Measurements from ENCODE around the gene DPEP1.
A peak's percentile ranks its signal among the peaks of the same experiment; 100 is the strongest.

DPEP1 gene

DNA sequence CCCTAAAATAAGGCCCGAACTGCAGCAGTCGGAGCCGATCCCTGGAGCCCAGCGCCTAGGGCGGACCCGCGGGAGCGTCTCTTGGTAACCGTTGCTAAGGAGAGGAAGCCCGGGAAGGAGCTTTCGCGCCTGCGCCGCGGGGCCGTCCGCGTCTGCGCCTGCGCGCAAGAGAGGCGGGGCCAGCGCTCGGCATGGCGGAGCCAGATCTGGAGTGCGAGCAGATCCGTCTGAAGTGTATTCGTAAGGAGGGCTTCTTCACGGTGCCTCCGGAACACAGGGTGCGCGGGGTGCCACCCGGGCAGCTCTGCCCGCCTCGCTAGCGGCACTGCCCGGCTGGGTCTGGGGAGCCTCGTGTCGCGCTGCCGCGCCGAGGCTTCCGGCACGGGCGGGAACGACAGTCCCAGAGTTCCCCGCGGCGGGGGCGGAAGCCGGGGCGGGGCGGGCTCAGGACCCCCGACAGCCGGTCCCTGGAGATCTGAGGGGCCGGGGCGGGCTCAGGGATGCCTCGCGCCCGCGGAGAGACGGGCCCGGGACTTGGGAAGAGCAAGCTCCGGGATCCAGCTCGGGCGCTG, 73.2 kb downstream of the DPEP1 start, which contains the start of gene CDK10:
TSS of gene CDK10 (plus strand) at position 170 of the 572 bp plus-strand sequence. CDS start at position 192, 22 bp downstream.
- peaks cover 7% of the 10 kb centered on the region for H3K4me1 ChIP-seq (ENCODE audit: control insufficient read depth, insufficient read depth, low read length, poor library complexity, severe bottlenecking)
- peak within 1 kb of the TSS; percentile 93 for H3K27ac ChIP-seq (ENCODE audit: insufficient read depth, low read length, poor library complexity, severe bottlenecking)
- no peaks in the 10 kb centered on the region for H3K27me3 ChIP-seq (replicated peaks; ENCODE audit: control insufficient read depth, insufficient read depth, low read length, poor library complexity, severe bottlenecking)
- H3K36me3 ChIP-seq (ENCODE audit: control insufficient read depth, insufficient read depth, low read length): peaks cover 11% of the 10 kb centered on the region
- no peaks in the 10 kb centered on the region for H3K9me3 ChIP-seq (ENCODE audit: control insufficient read depth, low read length)
- DNase-seq: peak; percentile 79 to 87 (median 84)
- peak within 1 kb of the TSS; percentile 95 for H3K4me3 ChIP-seq (ENCODE audit: insufficient read depth, low read depth, low read length, poor library complexity, severe bottlenecking)

DNA sequence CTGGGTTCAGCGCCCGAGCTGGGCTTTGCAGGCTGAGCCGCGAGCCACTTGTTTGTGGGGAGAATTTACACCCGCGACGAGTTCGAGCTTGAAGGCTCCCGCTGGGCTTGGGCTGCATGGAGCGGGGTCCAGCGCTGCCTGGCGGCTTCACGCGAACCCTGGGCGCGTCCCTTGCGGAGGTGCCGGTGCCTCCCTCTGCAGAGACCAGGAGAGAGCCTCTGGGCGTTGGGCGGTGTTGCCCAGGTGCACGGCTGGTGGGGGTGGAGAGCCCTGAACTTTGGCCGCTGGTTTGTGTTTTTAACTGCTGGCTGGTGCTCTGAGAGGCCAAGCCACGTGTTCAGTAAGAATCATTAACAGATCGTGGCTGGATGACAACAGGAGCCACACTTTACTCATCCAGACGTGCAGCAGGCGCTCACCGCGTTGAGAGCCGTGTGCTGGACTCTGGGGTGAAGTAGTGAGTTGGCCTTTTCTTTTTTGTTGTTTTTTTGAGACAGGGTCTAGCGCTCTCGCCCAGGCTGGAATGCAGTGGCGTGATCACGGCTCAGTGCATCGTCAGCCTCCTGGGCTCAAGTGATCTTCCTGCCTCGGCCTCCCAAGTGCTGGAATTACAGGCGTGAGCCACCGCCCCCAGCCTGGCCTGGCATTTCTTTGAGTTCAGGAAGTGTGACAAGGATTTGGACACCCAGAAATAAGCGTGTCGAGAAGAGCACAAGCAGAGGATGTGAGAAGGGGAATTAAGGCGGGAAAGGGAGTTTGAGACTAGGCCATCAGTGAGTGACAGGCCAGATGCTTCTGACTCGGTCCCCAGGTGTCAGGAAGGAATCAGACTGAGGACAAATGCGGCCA, 73.9 kb downstream of the DPEP1 start:
- no peaks in the 10 kb centered on the region for H3K27me3 ChIP-seq (replicated peaks; ENCODE audit: control insufficient read depth, insufficient read depth, low read length, poor library complexity, severe bottlenecking)
- peaks cover 18% of the 10 kb centered on the region for H3K36me3 ChIP-seq (ENCODE audit: control insufficient read depth, insufficient read depth, low read length)
- H3K4me3 ChIP-seq (ENCODE audit: insufficient read depth, low read depth, low read length, poor library complexity, severe bottlenecking): peak overlapping the region; percentile 95
- H3K27ac ChIP-seq (ENCODE audit: insufficient read depth, low read length, poor library complexity, severe bottlenecking): peak overlapping the region; percentile 93
- peaks cover 7% of the 10 kb centered on the region for H3K4me1 ChIP-seq (ENCODE audit: control insufficient read depth, insufficient read depth, low read length, poor library complexity, severe bottlenecking)
- DNase-seq: peak in 1 of 3 donors; percentile 16
- H3K9me3 ChIP-seq (ENCODE audit: control insufficient read depth, low read length): no peaks in the 10 kb centered on the region
